ENCODE measurements around the gene FBXO30.

DNA sequence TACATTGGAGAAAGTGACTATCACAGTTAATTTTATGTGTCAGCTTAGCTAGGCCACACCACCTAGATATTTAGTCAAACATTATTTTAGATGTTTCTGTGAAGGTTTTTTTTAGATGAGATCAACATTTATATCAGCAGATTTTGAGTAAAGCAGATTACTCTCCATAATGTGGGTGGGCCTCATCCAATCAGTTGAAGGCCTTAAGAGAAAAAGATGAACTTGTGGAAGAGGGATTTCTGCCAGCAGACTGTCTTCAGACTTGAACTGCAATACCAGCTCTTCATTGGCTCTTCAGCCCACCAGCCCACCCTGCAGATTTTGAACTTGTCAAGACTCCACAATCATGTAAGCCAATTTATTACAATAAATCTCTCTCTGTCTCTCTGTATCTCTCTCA is 25.1 kb upstream of the FBXO30 start:
- TF ChIP-seq POLR2AphosphoS5 (IDR thresholded peaks at IDR 0.05; ENCODE audit: borderline replicate concordance, low read depth, low read length): no peak
- TF ChIP-seq EZH2 (IDR thresholded peaks at IDR 0.05): no peak
- no peak for TF ChIP-seq FOXP2 (optimal IDR thresholded peaks at IDR 0.05; ENCODE audit: control extremely low read depth, extremely low read length, insufficient read depth)

Data from SK-N-MC (cell line).